ENCODE measurements around the gene LRP8.

DNA sequence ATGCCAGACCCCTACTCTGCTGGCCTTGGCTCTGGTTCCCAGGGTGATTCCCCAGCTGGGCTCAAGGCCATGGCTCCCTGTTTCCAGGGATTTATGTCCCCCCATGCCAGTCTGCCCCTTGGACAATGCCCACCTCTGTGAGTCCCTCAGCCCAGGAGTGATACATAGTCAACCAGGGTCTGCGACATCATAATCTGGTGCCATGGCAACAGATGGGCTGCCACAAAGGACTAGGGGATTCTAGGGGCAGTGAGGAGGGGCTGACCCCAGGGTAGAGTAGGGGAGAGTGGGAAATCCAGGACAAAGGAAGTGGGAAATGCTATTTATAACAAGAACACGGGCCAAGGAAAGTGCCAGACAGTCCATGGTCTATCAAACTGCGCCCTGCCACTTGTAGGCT lies 33.8 kb downstream of the LRP8 start:
- TF ChIP-seq YY1 (IDR thresholded peaks at IDR 0.05; ENCODE audit: extremely low read depth, insufficient replicate concordance, low read depth, low read length) (no peak), CTCF (IDR thresholded peaks at IDR 0.05 in 2 of 3, conservative IDR thresholded peaks at IDR 0.05 in 1 of 3; ENCODE audit: borderline replicate concordance in 1 of 3, insufficient read depth in 1 of 3, low read depth in 2 of 3, low read length in 2 of 3) (no peak), ZNF274 (IDR thresholded peaks at IDR 0.05; ENCODE audit: low read depth, low read length) (no peak)
